GM21576 (cell line): ENCODE measurements around the gene MEGF6.

Experiments
- ATAC-seq: cut with Tn5 transposase; IDR thresholded peaks from one replicate; pipeline ENCODE4 v1.9.1; 2021; ENCODE audit warnings: mild to moderate bottlenecking, moderate library complexity; ENCODE audit not compliant: unreplicated experiment

MEGF6 gene

GRCh38 chr1:3453203-3453761 lies 158.0 kb downstream of the MEGF6 start:
- peak; percentile 41 for ATAC-seq

GRCh38 chr1:3452866-3453175 lies 158.5 kb downstream of the MEGF6 start:
- no peak for ATAC-seq

GRCh38 chr1:3451994-3452865 lies 159.1 kb downstream of the MEGF6 start:
- no peak for ATAC-seq

- ATAC-seq: no peak
Measured at GRCh38 chr1:3450983-3451382, 160.3 kb downstream of the MEGF6 start.

GRCh38 chr1:3450202-3450863 lies 161.0 kb downstream of the MEGF6 start:
- ATAC-seq: no peak

GRCh38 chr1:3444736-3445135 lies 166.6 kb downstream of the MEGF6 start:
- no peak for ATAC-seq

GRCh38 chr1:3444298-3444697 lies 167.0 kb downstream of the MEGF6 start:
- ATAC-seq: no peak

- no peak for ATAC-seq
Measured at GRCh38 chr1:3443807-3444206, 167.5 kb downstream of the MEGF6 start.

GRCh38 chr1:3442901-3443300 lies 168.4 kb downstream of the MEGF6 start:
- ATAC-seq: no peak

GRCh38 chr1:3442331-3442730 lies 169.0 kb downstream of the MEGF6 start:
- no peak for ATAC-seq

- no peak for ATAC-seq
Measured at GRCh38 chr1:3441880-3442279, 169.4 kb downstream of the MEGF6 start.

- ATAC-seq: no peak
Measured at GRCh38 chr1:3441410-3441847, 169.9 kb downstream of the MEGF6 start.

GRCh38 chr1:3440711-3441409 lies 170.4 kb downstream of the MEGF6 start:
- no peak for ATAC-seq

- ATAC-seq: no peak
Measured at GRCh38 chr1:3440300-3440681, 171.0 kb downstream of the MEGF6 start.
